Left hindlimb (tissue), 1 donor: ENCODE measurements around the gene SLC35F5.
"Not testable (repeated sequence)": the region's sequence is repeated elsewhere in the genome, so short reads cannot be mapped to it uniquely, and the experiment has no call there.

Source experiments
- DNase-seq: peaks from one replicate; pipeline ENCODE4 v3.0.0-alpha.2; 2018

Gene SLC35F5

GRCh38 chr2:113694438-113694837 is 62.0 kb downstream of the SLC35F5 start:
- no peak for DNase-seq

- no peak for DNase-seq
Observed at GRCh38 chr2:113692698-113693428, 63.6 kb downstream of the SLC35F5 start.

DNA sequence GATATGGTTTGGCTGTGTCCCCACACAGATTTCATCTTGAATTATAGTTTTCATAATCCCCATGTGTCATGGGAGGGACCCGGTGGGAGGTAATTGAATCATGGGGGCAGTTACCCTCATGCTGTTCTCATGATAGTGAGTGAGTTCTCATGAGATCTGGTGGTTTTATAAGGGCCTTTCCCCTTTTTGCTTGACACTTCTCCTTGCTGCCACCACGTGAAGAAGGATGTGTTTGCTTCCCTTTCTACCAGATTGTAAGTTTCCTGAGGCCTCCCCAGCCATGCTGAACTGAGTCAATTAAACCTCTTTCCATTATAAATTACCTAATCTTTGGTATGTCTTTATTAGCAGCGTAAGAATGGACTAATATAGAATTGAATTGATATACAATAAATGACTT is 65.6 kb downstream of the SLC35F5 start:
- DNase-seq: not testable (repeated sequence)

- no peak for DNase-seq
Observed at GRCh38 chr2:113686537-113686936, 69.9 kb downstream of the SLC35F5 start.

DNA sequence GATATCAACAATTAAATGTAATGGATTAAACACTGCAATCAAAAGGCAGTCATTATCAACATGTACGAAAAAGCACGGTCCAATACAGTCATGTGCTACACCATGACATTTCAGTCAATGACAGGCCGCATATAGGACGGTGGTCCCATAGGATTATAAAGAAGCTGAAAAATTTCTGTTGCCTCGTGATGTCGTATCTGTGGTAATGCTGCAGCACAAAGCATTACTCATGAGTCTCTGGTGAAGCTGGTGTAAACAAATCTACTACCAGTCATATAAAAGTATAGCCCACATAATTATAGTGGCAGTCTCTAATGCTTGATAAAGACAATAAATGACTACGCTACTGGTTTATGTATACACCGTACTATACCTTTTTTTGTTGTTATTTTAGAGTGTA is 71.0 kb downstream of the SLC35F5 start:
- DNase-seq: no peak

GRCh38 chr2:113679457-113679856 is 77.0 kb downstream of the SLC35F5 start:
- no peak for DNase-seq

DNA sequence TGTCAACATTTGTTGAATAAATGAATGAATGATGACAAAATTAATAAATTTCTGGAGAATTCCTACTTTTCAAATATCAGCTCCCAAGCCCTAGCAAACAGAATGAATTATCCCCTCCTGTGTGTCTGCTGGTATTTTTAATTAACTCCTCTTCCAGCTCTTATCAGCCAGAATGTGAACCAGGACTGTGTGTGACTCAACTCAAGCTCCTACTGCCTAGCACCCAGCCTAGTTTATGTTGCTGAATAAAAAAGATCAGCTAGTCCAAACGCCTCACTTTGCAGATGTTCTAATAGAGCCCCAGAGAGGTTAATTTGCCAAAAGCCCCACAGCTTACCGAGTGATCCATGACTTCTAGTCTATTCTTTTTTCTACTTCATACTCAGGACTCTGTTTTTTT is 79.1 kb downstream of the SLC35F5 start:
- no peak for DNase-seq

DNA sequence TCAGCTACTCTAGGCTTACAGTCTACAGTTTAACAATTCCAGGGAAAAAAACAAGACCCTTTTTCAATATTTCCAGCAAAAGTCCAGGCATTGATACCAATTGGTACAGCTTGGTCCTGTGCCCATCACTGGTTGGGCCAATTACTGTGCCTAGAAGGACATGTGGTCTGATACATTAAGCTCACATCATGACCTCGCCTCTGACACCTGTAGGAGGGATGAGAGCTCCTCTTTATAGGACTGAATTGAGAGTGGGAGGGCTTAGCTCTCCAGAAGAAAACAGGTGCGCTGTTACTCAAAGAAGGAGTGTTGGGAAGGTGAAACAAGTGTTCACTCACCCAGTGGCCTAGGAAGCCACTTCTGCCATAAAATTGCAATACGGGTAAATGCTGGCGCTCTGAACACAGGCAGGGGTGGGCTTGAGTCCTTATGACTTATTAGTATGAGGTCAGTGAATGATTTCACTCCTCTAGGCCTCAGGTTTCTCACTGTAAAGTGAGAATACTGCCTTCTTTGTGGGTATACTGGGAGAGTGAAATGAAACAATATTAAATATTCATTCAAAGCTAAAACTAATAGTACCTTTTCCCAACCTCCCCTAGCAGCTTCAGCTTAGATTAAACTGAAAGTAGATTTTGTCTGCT is 79.7 kb downstream of the SLC35F5 start:
- DNase-seq: no peak

DNA sequence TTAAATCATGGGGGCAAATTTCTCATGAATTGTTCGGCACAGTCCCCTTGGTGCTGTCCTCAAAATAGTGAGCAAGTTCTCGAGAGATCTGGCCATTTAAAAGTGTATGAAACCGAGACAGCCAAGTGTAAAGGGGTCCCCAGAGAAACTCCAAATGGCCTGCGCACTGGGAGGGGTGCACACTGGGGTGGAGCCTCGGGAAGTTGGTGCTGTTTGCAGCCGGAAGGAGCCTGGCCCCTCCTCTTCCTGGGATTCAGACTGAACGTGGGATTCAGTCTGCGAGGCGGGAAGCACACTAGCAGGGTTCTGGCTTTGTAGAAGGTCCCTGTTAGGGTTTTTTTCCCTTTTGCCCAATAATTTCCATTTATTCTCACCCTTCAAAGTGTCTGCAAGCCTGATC is 80.6 kb downstream of the SLC35F5 start:
- no peak for DNase-seq

- no peak for DNase-seq
Observed at GRCh38 chr2:113672326-113672932, 84.0 kb downstream of the SLC35F5 start.

GRCh38 chr2:113669013-113669412 is 87.4 kb downstream of the SLC35F5 start:
- DNase-seq: not testable (repeated sequence)

DNA sequence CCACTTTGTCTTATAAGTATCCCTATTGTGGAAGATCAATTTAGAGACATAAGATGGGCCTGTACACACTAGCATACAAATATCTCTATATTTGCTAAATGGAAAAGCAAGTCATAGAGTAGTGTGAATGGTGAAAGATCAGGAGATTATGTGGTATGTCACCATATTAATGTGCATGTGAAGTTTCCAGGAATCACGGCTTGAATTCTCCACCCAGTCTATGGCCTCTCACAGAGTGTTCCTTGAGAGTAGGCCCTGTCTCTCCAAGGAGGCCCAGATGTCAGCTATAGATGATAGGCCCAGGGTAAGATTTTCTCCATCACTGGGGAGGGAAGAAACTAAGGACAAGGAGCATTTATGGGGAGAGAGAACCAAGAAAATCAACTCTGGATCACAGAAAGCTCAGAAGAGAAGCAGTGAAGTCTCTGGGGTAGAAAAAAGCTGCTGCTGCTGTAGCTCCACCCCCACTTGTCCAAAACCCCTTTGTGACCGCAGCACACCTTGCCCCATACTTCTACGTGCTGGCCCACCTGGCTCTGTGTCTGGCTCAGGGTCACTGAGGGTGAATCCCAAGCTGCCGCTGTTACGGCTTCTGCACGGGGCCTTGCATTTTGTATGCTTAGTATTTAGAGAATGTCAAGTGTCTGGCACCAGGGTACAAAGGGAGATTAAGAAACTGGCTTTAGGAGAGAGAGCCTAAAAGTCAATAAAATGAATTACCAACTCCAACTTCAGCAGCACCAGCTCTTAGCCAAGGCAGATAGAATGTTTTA is 91.5 kb downstream of the SLC35F5 start:
- not testable (repeated sequence) for DNase-seq

DNA sequence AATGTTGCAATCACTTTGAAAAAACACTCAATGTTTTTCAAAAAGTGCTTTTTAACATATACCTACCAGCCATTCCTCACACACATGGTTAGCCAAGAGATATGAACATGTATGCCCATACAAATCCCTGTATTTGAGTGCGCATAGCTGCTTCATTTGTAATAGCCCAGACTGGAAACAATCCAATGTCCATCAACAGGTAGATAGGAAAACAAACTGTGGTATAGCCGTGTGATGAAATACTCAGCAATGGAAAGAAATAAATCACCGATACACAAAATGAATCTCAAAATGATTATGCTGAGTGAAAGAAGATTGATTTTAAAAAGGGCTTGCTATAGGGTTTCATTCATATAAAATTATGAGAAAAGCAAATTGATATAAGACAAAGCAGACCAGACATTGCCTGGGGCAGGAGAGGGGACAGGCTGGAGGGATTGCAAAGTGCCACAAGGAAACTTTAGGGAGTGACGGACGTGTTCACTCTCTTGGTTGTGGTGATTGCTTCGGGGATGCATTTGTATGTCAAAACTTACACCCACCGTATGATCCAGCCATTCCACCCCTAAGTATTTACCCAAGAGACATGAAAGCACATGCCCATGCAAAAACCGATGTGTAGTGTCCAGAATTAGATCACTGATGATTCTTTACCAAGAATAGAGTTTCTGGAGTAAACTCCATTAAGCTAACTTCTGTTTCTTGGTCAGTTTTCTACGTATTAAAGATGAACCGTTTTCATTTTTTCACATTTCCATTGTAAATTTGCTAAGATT is 93.0 kb downstream of the SLC35F5 start:
- not testable (repeated sequence) for DNase-seq
